HG03196 (cell line): ENCODE measurements around the gene DCTN5.
"Not testable (repeated sequence)": the region's sequence is repeated elsewhere in the genome, so short reads cannot be mapped to it uniquely, and the experiment has no call there.

Experiments
- ATAC-seq: cut with Tn5 transposase; IDR thresholded peaks from one replicate; pipeline ENCODE4 v1.9.1; 2021; ENCODE audit not compliant: unreplicated experiment

DCTN5 gene

GRCh38 chr16:23691483-23692189 is 50.4 kb downstream of the DCTN5 start:
- no peak for ATAC-seq

DNA sequence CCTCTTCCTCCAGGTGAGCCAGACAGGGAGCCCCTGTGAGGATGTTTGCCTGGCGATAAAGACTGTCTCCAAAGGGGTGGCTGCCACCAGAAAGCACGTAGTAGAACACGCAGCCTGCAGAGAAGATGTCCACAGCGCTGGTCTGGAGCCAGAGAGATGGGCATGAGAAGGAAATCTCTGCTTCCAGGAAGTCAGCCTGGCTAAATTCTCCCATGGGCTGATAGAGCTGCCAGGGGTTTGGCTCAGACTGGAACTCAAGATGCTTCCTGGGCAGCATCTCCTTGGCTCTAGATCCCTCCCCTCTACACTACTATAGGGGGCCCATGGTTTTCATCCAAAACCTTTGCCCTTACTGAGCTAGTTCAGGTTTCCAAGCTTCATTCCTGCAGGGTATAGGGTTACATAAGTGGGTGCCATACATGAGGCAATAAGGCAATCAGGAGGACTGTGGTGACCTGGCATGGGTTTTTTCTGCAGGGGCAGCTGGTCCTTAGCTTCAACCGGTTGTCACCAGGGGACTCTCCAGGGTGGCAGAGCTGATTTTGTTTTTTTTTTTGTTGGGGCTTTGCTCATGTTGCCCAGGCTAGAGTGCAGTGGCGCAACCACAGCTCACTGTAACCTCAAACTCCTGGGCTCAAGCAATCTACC is 51.0 kb downstream of the DCTN5 start:
- no peak for ATAC-seq

DNA sequence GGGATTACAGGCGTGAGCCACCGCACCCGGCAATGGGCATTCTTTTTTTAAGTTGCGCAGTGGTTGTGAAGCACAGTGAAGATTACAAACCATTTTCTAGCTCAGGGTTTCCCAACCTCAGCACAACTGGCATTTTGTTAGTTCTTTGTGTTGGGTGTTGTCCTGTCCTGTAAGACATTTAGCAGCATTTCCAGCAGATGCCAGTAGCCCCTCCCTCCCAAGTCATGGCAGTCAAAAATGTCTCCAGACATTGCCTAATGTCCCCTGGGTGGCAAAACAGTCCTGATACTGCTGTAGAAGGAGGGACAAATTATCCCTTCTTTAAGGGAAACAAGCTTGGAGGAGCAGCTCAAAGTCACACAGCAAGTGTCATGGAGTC is 53.0 kb downstream of the DCTN5 start:
- no peak for ATAC-seq

GRCh38 chr16:23694644-23695373 is 53.5 kb downstream of the DCTN5 start:
- no peak for ATAC-seq

DNA sequence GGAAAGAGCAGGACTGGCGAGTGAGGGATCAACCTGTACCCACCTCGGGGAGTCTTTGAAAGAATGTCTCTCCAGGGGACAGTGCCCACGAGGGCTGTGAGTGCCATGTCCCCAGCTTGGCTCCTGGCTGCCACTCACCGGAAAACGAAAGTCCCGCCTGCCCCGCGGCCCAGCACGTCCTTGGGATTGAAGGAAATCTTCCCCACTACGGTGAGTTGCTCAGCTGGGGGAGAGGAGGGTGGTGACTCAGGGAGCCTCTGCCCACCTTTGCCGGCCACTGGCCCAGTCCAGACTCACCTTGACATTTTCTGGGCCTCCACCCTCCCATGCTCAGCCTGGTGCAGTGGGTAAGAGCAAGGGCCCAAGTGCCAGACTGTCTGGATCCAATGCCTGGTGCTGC is 54.5 kb downstream of the DCTN5 start:
- ATAC-seq = no peak

GRCh38 chr16:23699100-23699499 is 57.8 kb downstream of the DCTN5 start:
- no peak for ATAC-seq

GRCh38 chr16:23700093-23700492 is 58.8 kb downstream of the DCTN5 start:
- no peak for ATAC-seq

- ATAC-seq = no peak
These were observed 59.2 kb downstream of the DCTN5 start for GRCh38 chr16:23700509-23700908.

GRCh38 chr16:23701045-23701444 is 59.8 kb downstream of the DCTN5 start:
- ATAC-seq = no peak

DNA sequence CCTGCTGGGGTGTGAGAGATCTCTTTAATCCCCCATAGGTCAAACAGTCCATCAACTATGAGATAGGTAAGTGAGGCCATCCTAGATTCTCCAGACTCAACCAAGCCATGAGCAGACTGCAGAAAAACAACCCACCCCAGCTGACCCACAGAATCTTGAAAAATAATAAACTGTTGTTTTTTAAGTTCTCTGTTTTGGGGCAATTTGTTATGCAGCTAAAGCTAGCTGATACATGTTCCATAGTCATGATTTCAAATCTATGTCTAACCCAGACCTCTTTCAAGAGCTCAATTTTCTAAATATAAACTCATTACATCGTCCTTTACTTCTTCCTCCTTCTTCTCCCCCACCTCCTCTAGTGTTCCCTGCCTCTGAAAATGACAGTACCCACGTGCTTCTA is 61.7 kb downstream of the DCTN5 start:
- no peak for ATAC-seq

DNA sequence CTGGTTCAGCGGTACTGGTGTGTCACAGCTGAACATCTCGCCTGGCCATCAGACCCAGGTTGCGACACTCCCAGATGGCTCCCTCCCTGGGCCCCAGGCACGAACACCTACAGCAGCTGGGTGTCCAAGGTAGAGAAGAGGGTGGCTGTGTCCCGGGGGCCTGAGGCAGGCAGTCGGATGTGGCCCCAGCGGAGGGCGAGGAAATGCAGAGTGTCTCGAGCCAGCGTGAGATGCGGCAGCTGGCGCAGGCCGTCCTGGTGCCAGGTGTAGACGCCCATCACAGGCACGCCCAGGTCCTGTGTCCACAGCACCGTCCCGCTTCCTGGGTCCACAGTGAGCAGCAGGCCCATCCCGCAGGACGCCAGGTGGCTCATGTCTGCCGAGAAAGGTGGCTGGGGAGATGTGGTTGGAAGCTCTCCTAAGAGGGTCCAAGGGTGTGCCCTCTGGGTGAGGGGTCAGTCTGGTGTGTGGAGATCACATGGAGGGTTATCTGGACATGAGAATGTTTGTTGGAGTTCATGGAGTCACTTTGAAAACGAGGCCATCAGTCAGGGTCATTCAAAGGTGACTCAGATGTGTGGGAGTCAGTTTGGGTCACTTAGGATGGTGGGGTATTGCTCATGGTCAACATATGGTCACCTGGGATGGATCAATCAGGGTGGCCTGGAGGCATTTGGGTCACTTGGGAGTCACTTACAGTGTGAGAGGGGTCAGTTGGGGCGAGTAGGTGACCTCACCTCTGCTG is 63.7 kb downstream of the DCTN5 start:
- ATAC-seq = no peak

- no peak for ATAC-seq
These were observed 64.2 kb downstream of the DCTN5 start for GRCh38 chr16:23705517-23705902.

GRCh38 chr16:23706439-23706838 is 65.2 kb downstream of the DCTN5 start:
- no peak for ATAC-seq

GRCh38 chr16:23709536-23709935 is 68.3 kb downstream of the DCTN5 start:
- no peak for ATAC-seq

GRCh38 chr16:23710008-23710407 is 68.7 kb downstream of the DCTN5 start:
- no peak for ATAC-seq

DNA sequence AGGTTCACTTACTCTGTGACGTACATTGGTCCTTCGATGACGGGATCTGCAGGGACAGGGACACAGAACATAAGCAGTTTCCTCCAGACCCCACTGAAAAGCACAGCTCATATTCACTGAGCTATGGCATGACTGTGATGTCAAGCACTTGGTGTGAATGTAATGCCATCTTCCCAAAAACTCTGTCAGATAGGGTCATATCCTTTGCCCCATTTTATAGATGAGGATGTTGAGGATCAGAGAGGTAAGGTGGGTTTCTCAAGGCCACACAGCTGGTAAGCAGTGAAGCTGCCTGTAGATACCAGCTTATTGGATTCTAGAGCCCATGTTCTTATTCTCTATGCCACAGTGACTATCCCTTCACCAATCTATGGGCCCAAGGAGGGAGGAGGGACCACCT is 69.2 kb downstream of the DCTN5 start:
- no peak for ATAC-seq

- no peak for ATAC-seq
These were observed 70.5 kb downstream of the DCTN5 start for GRCh38 chr16:23711785-23712184.

DNA sequence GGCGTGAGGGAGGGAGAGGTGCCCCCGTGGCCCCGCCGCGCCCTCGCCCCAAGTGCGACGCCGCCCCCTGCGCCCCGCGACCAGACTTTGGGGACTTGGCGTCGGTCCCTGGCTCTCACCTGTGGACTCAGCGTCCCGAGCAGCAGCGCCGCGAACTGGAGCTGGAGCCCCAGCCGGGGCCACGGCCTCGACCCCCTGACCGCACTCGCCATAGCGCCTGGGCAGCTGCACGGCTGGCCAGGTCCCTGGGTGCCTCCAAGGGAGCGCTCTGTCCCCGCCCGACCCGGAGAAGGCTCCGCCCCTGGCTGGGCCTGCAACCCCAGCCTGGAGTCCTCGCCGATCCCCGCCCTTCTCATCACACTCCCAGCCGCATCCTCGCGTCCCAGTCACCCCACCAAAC is 71.7 kb downstream of the DCTN5 start, which contains the start of gene ERN2:
Gene ERN2, minus strand, starts transcription at position 247 of the 400 bp plus-strand sequence. Its CDS starts 35 bp downstream, at position 212.
- ATAC-seq = no peak

- no peak for ATAC-seq
These were observed 75.2 kb downstream of the DCTN5 start for GRCh38 chr16:23716484-23716883.

DNA sequence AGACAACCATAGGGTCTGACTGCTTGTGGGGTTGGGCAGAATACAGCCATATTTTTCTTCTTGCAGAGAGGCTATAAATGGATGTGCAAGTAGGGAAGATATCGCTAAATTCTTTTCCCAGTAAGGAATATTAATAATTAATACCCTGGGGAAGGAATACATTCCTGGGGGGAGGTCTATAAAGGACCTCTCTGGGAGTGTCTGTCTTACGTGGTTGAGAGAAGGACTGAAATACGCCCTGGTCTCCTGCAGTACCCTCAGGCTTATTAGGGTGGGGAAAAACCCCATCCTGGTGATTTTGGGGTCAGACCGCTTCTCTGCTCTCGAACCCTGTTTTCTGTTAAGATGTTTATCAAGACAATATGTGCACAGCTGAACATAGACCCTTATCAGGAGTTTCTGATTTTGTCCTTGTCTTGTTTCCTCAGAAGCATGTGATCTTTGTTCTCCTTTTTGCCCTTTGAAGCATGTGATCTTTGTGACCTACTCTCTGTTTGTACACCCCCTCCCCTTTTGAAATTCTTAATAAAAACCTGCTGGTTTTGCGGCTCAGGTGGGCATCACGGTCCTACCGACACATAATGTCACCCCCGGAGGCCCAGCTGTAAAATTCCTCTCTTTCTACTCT is 81.5 kb downstream of the DCTN5 start:
- not testable (repeated sequence) for ATAC-seq
